GM18907 (cell line): ENCODE measurements around the gene CDC42BPB.
"Not testable (repeated sequence)": the region's sequence is repeated elsewhere in the genome, so short reads cannot be mapped to it uniquely, and the experiment has no call there.

Experiments used
- ATAC-seq: cut with Tn5 transposase; IDR thresholded peaks from one replicate; pipeline ENCODE4 v1.9.1; 2021; ENCODE audit warnings: mild to moderate bottlenecking, moderate library complexity; ENCODE audit not compliant: unreplicated experiment

The CDC42BPB gene

DNA sequence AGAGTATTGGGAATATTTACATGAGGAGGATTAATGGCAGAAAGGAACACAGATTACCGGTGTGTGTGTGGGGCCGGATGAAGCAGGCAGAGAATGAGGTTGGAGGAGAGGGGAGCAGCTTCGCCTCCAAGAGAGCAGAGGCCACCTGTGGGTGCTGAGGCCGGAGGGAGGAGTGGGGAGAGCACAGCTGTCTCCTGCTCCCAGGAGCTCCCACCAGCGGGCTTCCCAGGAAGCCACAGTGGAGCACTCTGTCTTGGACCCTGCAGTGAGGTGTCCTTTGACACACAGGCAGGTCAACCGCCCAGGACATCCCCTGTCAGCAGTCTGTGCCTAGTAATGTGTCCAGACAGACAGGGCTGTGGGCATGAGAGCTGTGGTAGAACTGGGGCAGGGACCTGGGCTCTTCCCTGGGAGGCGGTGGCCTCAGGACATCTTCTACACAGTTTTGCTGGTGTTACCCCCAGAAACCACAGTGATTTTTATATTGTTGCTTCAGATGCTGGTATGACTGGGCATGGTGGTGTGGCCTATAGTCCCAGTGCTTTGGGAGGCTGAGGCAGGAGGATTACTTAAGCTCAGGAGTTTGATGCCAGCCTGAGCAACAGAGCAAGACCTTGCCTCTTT, 153.3 kb downstream of the CDC42BPB start:
- ATAC-seq, result no peak

DNA sequence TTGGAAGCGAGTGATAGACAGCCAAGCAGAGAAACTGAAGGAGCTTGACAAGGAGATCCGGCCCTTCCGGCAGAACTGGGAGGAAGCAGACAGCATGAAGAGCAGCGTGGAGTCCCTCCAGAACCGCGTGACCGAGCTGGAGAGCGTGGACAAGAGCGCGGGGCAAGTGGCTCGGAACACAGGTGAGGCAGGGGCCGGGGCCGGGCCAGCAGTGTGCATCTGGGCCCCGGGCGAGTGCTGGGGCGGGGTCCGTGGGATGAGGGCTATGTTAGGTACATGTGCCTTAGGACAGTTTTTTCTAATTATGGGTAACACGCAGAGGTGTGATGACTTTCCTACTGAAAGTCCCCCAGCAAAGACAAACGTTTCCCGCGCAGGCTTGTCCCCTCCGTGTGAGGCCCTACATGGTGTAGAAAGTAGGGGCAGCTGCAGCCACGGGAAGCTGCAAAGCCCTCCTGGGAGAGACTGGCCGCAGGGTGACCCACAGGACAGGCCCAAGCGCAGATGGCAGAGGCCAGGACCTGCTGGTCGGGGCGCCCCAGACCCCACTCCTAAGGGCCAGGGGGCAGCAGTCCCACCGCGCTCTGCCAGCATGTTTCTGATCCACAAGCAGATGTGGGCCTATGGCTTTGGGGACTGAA, 154.0 kb downstream of the CDC42BPB start:
- no peak for ATAC-seq

DNA sequence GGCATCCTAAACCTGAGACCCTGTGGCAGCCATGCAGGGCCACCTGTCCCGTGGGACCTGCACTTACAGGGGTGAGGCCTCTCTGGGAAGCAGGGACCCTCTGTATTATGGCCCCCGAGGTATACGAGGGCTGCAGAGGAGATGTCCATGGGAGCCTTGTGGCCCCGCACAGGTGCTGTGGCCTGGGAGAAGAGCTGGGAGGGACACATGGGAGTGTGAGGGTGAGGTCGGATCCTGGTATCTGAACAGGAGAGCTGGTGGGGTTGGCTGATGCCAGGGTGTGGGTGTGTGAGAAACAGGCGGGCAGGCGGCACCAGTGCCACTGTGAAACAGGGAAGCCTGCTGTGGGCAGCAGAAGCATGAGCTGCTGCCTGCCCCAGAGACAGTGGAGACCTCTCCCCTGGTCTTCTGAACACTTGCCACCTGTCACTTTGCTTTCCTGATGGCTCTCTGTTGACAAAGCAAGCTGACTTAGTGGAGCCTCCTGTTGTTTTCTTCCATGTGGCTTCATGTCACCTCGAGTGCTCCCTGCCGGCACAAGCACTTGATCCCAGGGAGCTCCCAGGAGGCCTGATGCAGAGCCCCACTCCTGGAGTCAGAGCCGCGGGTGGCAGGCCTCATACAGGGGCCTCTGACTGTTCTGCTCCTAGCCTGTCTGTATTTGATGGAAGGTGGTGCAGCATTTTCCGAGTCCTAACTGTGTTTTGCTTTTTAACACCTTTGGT, 154.7 kb downstream of the CDC42BPB start:
- no peak for ATAC-seq

DNA sequence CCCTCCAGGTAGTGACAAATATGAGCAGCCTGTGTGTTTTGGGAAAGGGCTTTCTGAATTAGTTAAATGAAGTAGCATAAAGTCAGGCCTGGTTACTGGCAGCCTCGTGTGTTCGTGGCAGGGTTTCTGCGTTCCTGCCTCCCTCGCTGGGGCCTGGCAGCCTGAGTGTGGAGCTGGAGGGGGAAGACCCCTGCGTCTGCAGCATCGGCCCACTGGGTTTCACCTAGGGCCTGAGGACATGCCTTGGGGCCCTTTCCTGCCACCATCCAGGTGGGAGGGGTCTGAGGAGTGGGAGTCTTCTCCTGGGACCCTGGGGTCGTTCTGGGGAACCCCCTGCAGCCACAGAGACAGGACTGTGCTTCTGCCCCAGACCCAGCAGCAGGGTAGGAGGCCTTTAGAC, 155.3 kb downstream of the CDC42BPB start:
- peak; percentile 4 for ATAC-seq

DNA sequence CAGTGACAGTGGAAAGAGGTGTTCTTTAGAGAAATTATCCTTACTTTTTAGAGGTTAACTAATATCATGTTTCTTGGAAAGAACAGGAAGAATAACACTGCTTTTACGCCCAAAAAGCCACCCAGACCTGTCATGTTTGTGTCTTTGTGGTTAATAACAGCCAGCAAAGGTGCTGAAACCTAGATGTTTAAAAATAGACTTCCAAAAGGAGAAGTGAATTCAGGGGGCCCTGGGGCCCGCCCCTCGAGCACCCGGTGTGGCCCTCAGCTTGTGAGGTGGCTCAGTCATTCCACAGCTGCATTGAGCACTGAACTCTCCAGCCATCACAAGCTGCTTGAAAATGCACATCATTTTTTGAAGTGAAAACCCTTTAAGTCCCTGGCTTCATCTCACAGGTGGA, 155.7 kb downstream of the CDC42BPB start:
- ATAC-seq, result peak; percentile 69

DNA sequence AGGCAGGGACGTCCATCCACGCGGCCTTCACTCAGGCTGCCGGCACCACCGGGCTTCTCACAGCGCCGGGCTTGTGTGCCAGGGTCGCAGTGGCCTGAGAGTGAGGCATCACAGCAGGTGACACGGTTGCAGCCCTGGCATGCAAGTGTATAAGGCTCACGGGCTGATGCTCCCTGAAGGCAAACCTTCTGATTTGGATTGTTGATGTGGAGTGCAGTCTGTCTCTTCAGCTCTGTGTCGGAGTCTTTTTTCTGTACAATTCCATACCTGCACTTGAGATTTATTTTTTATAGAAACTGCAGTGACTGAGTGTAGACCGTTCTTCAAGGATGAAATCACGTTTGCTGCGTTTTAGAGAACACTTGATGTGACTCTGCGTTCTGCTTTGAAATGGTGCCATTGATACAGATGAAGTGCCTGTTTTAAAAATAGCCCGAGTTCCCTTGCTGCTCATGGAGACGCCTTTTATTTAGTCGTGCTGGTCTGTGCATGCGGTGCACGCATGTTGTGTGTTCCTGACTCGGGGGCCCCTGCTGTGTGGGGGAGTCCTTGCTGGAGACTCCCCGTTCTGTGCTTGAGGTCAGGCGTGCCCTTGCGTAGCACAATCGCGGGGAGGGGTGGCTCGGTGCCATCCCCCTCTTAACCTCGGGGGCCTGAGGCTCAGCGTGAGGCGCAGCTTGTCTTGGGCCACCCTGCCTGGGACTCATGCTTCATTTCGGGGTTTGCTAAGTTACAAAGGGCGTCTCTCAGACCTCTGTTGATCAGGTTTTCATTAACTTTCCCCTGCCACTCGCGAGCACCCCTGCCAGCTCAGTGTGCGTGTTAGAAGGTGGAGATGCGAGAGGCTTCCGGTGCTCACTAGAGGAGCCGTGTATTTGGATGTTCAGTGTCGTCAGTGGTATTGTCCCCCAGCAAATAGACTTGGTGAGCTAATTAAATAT, 156.4 kb downstream of the CDC42BPB start:
- peak; percentile 62 for ATAC-seq

DNA sequence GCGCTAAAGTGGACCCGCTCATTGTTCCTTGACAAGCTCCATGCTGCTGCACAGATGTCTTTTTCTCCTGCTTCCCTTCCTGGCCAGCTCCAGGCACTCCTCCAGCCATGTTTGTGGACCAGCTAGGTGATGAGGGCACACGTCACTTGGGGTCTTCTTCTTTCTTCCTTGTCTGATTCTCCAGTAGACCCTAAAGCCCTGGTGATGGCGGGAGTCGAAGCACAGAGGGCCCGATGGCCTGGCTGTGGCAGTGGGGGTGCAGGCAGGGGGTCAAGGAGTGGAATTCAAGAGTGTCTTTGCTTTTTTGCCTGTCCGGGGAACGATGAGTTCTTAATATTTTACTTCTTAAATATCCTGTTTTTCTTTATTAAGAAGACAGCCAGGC, 157.8 kb downstream of the CDC42BPB start:
- ATAC-seq, result no peak

DNA sequence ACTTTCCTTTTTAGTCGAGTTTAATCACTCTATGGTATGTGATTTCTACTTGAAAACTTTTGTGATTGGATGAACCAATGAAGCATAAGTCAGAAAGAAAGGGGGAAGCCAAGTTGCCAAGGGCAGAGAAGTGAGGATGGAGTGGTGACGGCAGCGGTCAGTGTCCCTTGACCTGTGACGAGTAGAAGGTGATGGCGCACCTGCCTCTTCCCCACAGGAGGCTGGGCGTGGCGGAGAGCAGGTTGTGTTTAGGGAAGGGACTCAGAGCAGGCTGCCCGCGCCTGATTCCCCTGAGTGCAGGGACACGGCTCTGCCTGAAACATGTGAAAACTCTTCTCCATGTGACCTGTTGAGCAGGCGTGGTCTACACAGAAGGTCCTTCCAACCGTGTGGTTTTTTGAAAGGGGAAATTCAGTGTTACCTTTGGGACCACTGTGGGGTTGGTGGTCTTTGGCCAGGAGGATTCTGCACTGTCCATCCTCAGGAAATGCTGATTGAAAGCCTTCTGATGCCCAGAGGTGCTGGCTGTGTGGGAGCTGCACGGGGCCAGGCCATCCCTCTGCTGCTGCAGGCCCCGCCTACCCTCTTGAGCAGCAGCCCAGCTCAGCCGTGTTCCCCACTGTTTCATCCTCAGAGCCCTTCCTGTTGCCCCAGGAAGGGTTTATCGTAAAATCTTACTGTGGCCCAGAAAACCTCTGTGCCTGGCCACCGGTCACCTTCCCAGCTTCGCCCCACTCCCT, 158.4 kb downstream of the CDC42BPB start:
- ATAC-seq, result no peak

DNA sequence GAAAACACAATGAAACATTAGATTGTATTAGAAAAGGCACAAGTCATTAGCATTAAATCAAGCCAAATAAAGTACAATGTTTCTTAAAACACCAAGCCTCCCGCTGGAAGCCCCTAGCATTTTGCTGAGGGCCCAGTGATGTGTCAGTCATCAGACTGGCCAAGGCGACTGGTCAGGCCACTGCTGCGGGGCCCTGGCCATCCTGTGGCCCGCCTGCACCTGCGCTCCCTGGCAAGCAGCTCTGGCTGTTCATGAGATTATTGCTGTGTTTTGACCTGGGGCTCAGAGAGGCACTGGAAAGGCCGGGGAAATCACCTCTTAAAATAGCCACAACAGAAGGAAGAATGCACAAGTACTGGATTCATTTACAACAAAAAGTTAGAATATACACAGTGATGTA, 159.1 kb downstream of the CDC42BPB start:
- no peak for ATAC-seq

DNA sequence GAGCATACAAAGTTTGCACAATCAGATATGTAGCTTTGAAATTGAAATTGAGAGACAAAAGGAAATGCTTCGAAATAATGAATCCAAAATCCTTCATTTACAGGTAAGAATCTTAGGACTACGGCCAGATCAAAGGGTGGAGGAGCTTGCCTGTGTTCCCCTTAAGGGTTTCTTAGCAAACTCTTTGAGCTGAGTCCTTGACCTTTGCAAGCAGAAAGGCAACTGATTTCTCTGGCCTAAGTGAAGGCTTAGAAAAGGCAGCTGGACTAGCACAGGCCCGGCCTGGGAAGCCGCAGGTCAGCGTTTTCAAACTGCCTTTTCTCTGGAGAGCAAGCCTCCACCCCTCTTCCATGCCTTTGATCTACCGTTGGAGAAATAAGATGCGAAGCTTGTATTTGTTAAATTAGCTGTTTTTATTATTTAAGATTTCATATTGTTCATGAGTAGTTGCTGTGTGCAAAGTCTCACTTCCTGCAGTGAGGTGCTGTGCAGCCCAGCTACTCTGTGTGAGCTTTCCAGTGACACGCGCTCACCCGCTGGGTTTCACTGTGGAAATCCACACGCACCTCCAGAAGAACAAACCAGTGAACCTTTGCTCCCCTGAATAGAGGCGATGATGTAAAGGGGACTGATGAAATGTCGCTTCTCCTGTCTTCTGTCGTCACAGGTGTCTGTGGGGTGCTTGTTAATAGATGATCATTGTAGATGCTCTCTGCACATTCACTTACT, 159.9 kb downstream of the CDC42BPB start:
- no peak for ATAC-seq

DNA sequence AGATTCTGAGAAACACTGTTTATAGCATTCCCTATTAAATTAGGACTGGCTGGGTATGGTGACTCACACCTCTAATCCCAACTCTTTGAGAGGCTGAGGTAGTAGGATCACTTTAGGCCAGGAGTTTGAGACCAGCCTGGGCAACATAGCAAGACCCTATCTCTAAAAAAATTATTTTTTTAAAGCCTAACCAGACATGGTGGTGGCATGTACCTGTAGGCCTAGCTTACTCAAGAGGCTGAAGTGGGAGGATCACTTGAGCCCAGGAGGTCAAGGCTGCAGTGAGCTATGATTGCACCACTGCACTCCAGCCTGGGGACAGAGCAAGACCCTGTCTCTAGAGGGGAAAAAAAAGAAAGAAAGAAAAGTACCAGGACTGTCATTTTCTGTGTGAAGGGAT, 160.6 kb downstream of the CDC42BPB start:
- not testable (repeated sequence) for ATAC-seq

DNA sequence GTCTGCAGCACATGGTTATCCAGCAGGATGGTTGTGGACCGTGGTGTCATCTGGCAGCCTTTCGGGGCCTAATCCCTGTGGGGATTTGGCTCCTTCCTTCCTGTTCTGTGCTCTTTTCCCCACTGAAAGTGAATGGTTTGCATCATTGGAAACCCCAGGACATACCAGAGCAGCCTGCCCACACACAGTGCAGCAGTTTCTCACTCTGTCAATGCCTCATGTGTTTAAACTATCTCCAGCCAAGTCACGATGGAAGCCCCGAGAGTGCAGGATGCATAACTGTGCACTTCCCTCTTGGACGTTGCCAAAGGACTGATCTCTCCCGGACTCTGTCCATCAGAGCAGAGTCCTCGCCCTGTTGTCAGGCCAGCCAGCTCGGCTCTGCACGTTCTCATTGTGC, 163.9 kb downstream of the CDC42BPB start:
- no peak for ATAC-seq

DNA sequence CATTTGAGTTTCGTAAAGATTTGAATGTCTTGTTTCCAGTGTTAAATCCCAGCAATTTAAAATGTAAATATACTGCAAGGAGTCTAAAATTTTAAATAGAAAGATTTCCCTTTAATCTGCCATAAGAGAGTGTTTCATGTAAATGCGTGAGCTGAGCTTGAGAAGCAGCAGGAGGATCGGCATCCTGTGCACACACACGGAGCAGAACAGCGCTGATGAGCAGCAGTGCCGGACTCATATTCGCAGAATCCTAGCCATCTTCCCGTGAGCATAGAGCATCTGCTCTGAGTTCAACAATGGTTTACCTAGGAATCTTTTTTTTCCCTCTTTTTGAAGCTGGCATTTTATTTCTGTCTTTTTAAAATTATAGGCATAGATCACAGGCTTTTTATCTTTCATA, 164.7 kb downstream of the CDC42BPB start:
- ATAC-seq, result no peak

DNA sequence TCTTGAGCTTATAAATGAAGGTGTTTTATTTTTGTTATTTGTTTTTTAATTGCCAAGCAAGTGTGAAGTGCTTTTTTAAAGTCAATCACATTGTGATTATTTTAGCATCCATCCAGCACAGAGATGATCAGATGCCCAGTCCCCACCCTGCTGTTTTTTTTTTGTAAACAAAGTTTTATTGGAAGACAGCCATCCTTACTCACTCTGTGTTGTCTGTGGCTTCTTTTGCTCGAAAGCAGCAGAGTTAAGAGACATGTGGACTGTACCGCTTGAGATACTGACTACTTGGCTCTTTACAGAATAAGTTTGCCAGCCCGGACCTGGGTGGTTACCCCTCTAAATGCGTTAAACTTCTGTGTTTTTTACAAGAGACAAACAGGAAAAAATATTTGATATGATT, 165.8 kb downstream of the CDC42BPB start:
- no peak for ATAC-seq

DNA sequence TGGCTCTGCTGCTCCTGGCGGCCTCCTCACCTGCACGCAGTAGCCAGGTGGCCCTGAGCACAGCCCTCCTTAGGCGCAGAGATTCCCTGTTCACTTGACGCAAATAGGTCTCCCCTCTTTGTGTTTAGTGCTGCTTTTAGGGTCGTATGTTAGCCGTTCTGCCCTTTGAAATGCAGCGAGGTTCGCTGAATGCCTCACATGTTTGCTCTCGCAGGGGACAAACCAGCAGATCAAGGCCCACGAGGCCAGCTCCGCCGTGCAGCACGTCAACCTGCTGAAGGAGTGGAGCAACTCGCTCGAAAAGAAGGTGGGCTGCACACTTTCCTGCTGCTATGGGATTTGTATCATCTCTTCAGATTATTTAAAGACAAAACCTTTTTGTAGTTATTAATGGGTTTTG, 166.2 kb downstream of the CDC42BPB start:
- ATAC-seq, result no peak

DNA sequence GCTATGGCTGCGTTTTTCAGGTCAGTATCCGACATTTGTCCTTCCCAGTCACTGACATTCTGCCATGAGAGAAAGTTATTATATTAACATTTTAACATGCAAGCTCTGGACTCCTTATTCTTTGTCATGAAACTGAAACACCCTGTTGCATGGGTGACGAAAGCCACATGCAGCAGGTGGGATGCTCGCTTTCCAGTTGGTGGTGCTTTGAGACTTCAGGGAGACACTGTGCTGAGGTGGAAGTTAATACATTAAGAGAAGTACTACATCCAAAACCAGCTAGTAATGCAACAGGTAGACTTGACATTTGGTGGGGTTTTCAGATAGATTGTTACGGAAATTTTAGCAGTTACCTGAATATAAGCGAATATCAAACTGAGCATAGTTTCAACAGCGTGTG, 167.7 kb downstream of the CDC42BPB start:
- no peak for ATAC-seq

DNA sequence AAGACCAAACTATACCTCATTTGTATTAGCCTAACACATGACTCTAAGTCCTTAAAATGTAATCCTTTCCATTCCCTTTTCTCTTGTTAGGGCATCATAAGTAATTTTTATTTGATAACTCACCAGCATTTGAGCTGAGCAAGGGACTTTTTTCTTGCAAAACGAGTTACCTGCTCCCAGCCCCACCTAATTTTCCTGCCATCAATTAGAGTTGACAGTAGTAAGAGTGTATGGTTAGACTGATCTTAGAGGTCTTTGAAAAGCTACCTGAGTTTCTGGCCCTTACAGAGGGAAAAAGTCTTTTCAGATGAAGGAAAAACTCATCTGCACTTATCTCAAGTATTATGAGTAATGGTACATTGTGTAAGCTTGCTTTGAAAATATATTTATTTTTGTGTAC, 168.6 kb downstream of the CDC42BPB start:
- no peak for ATAC-seq

DNA sequence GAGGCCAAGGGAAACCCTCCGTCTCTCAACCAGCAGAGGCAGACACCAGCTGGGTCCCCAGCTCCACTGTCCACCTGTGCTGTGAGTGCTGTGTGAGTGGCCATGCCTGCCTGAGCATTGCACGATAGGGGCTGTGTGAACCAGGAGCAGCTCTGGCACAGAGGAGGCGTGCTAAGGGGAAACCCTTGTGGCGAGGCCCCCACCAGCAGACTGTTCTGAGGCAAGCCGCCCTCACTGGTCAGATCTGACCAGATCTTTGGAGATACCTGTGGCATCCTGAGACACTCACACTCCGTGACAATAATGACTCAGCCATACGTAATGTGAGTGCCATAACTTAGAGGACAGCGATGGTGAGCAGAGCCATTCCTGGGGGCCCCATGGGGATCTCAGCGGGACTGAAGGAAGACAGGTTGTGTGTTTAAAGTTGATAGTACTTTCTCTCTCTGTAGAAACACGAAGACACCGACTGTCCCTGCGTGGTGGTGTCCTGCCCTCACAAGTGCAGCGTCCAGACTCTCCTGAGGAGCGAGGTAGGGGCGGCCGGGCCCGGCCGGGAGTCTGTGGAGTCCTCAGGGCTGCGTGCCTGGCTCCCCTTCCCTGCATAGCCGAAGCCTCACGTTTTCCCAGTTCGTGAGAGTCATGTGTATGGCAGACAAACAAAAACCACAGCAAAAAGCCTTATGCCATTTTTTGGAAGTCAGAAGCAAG, 171.5 kb downstream of the CDC42BPB start:
- no peak for ATAC-seq

DNA sequence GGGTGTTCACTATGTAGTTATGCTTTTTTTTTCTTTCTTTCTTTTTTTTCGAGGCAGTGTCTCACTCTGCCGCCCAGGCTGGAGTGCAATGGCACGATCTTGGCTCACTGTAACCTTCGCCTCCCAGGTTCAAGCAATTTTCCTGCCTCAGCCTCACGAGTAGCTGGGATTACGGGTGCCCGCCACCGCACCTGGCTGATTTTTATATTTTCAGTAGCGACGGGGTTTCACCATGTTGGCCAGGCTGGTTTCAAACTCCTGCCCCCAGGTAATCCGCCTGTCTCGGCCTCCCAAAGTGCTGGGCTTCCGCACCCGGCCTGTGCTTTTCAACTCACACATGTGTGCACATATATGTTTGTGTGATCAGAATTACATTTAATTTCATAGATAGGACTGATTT, 173.8 kb downstream of the CDC42BPB start:
- no peak for ATAC-seq
